Liver (tissue), 9 donors: Measurements from ENCODE around the gene CDC7. TPM values are rescaled to one million over a fixed set of nuclear protein-coding genes. Genes with fewer than 3 reads are reported as not detected.

Experiments used
- DNase-seq: peaks from one replicate; pipeline ENCODE4 v3.0.0-alpha.2; 2017; ENCODE audit warnings: low spot score
- H3K27ac ChIP-seq, 2 donors: one replicate each; pipeline ENCODE4 v1.7.0; 2013; ENCODE audit warnings: inconsistent platforms in 2 of 2, low read length in 2 of 2, control low read depth in 1 of 2, low read depth in 1 of 2, mild to moderate bottlenecking in 1 of 2
- H3K27me3 ChIP-seq, 4 donors: one replicate each; pipeline versions ENCODE4 v1.6.1 to v1.7.0; 2013; ENCODE audit warnings: low read length in 3 of 4, inconsistent platforms in 1 of 4, mild to moderate bottlenecking in 1 of 4, moderate library complexity in 1 of 4; ENCODE audit not compliant: control insufficient read depth in 4 of 4, insufficient read depth in 4 of 4
- H3K36me3 ChIP-seq, 4 donors: one replicate each; pipeline versions ENCODE4 v1.6.1 to v1.7.0; 2013; ENCODE audit warnings: low read length in 3 of 4, mild to moderate bottlenecking in 3 of 4, low read depth in 1 of 4, moderate library complexity in 1 of 4; ENCODE audit not compliant: control insufficient read depth in 4 of 4, insufficient read depth in 3 of 4
- H3K4me1 ChIP-seq, 4 donors: one replicate each; pipeline versions ENCODE4 v1.6.1 to v1.7.0; 2013; ENCODE audit warnings: low read length in 3 of 4, mild to moderate bottlenecking in 3 of 4, moderate library complexity in 1 of 4; ENCODE audit not compliant: control insufficient read depth in 4 of 4, insufficient read depth in 4 of 4
- H3K4me3 ChIP-seq, 3 donors: one replicate each; pipeline versions ENCODE4 v1.6.1 to v1.7.0; 2013; ENCODE audit warnings: low read length in 3 of 3, control low read depth in 1 of 3, low read depth in 1 of 3, mild to moderate bottlenecking in 1 of 3
- H3K9ac ChIP-seq, 2 donors: one replicate each; pipeline ENCODE4 v1.7.0; 2013; ENCODE audit warnings: low read length in 2 of 2, mild to moderate bottlenecking in 2 of 2, moderate library complexity in 2 of 2, control low read depth in 1 of 2, low read depth in 1 of 2
- H3K9me3 ChIP-seq, 4 donors: one replicate each; pipeline versions ENCODE4 v1.6.1 to v1.7.0; 2013; ENCODE audit warnings: low read length in 3 of 4; ENCODE audit not compliant: control insufficient read depth in 4 of 4
- EGR1 ChIP-seq, 2 donors: IDR thresholded peaks; 2 replicates each; pipeline ENCODE4 v1.6.1; 2016 to 2018; ENCODE audit warnings: antibody characterized with exemption in 2 of 2, low read depth in 2 of 2
- FOXA1 ChIP-seq: IDR thresholded peaks from 2 replicates; pipeline ENCODE4 v1.6.1; 2016; ENCODE audit warnings: antibody characterized with exemption
- FOXA2 ChIP-seq: IDR thresholded peaks from 2 replicates; pipeline ENCODE4 v1.6.1; 2016; ENCODE audit warnings: antibody characterized with exemption
- GABPA ChIP-seq, 2 donors: IDR thresholded peaks in 1 of 2; conservative IDR thresholded peaks in 1 of 2; 2 replicates each; pipeline ENCODE4 v1.6.1; 2016; ENCODE audit warnings: antibody characterized with exemption in 2 of 2, mild to moderate bottlenecking in 1 of 2, moderate library complexity in 1 of 2
- HNF4G ChIP-seq: IDR thresholded peaks from 2 replicates; pipeline ENCODE4 v1.6.1; 2016; ENCODE audit warnings: antibody characterized with exemption
- JUND ChIP-seq, 2 donors: IDR thresholded peaks; 2 replicates each; pipeline ENCODE4 v1.6.1; 2016; ENCODE audit warnings: antibody characterized with exemption in 2 of 2
- RAD21 ChIP-seq, 2 donors: IDR thresholded peaks; 2 replicates each; pipeline ENCODE4 v1.6.1; 2016; ENCODE audit warnings: antibody characterized with exemption in 2 of 2, mild to moderate bottlenecking in 2 of 2
- RXRA ChIP-seq, 2 donors: IDR thresholded peaks; 2 replicates each; pipeline ENCODE4 v1.6.1; 2017 to 2018; ENCODE audit warnings: antibody characterized with exemption in 2 of 2, mild to moderate bottlenecking in 1 of 2
- SP1 ChIP-seq: IDR thresholded peaks from 2 replicates; pipeline ENCODE4 v1.6.1; 2018; ENCODE audit warnings: antibody characterized with exemption, mild to moderate bottlenecking
- YY1 ChIP-seq: IDR thresholded peaks from 2 replicates; pipeline ENCODE4 v1.6.1; 2016; ENCODE audit warnings: antibody characterized with exemption, mild to moderate bottlenecking
- WGBS: extraction: QIAGEN DNeasy Blood & Tissue Kit; methylation state at CpG from one replicate; pipeline ENCODE4 v1.1.7; 2013; 5-methylcytosine and 5-hydroxymethylcytosine counted together
- polyA plus RNA-seq, 2 donors: library from polyadenylated mRNA; stranded (reverse) in 1 of 2; unstranded in 1 of 2; fragments of 200-250 nt in 1 of 2; fragments of >200 nt in 1 of 2; fragmentation: Nextera tagmentation in 1 of 2; extraction: Ambion mirVana in 1 of 2; gene quantifications; one replicate each; pipeline versions ENCODE4 v1.2.1 to v1.2.3, GENCODE V29; 2013 to 2015
- total RNA-seq, 2 donors: library from RNA; depleted of rRNA; stranded (reverse); fragments of >200 nt; gene quantifications; one replicate each; pipeline ENCODE4 v1.2.3, GENCODE V29; 2014
- TF ChIP-seq, protein P1 (sequence below): IDR thresholded peaks from 2 replicates; pipeline ENCODE4 v1.6.1; 2016; ENCODE audit warnings: antibody characterized with exemption
- TF ChIP-seq, protein P2 (sequence below): IDR thresholded peaks from 2 replicates; pipeline ENCODE4 v1.6.1; 2016; ENCODE audit warnings: antibody characterized with exemption, mild to moderate bottlenecking
- TF ChIP-seq, protein P3 (sequence below): IDR thresholded peaks from 2 replicates; pipeline ENCODE4 v1.6.1; 2016; ENCODE audit warnings: antibody characterized with exemption
- TF ChIP-seq, protein P4 (sequence below): fragments of 150-350 bp; IDR thresholded peaks from 2 replicates; pipeline ENCODE4 v1.5.1; 2017; ENCODE audit warnings: improper control_type of control experiment, low read depth, low read length; ENCODE audit not compliant: missing input control
- TF ChIP-seq, protein P5 (sequence below): IDR thresholded peaks from 2 replicates; pipeline ENCODE4 v1.6.1; 2016; ENCODE audit warnings: antibody characterized with exemption
- donor health status: healthy.
- donor health status: healthy.
- donor health status: healthy.
- donor health status: healthy.
- donor health status: healthy.

CDC7 gene
- total and polyA plus RNA-seq, 4 donors: 0.43 to 15.0 (median 0.61) TPM

DNA sequence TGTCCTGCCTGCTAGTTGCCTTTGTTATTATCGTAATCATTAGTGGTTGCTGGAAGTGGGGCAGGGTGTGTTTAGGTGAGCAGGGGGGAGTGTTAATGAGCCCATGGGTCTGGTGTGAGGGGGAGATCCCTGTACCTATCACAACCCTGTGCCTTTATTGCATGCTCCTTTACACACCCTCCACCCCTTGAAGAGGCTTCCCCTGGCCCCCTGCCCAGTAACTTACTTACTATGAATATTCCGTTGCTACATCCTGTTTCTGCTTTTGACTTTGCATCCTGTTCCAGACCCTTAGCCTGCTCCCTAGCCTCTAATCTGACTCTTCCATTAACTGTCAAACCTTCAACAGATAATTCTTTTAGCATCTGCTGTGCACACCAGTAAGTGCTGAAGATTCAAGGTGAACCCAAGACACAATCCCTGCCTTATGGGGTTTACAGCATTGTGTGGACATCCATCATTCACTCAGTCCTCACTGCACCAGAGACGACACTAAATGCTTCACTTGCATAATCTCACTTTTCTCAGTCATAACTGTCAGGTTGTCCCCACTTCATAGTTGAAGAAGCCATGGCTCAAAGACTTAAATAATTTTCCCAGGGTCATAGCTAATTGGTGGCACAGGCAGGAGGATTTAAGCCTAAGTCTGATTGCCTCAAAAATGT lies 47.9 kb downstream of the CDC7 start:
- no peak for DNase-seq
- Histone ChIP-seq H3K27ac (peak overlapping the region in 1 of 2 donors; percentile 1), H3K9ac (no peak overlapping the region), H3K4me3 (no peak overlapping the region), H3K9me3 (no peaks in the 10 kb centered on the region), H3K27me3 (peaks cover 0 to 3% (median 0%) of the 10 kb centered on the region in 4 donors), H3K4me1 (peaks cover 0 to 4% (median 0%) of the 10 kb centered on the region in 4 donors), H3K36me3 (no peaks in the 10 kb centered on the region)
- TF ChIP-seq EGR1 (IDR thresholded peaks at IDR 0.05; ENCODE audit: low read depth in 2 of 2) (no peak), GABPA (IDR thresholded peaks at IDR 0.05 in 1 of 2, conservative IDR thresholded peaks at IDR 0.05 in 1 of 2) (no peak), JUND (IDR thresholded peaks at IDR 0.05) (no peak), HNF4G (no peak), RXRA (IDR thresholded peaks at IDR 0.05) (no peak), FOXA2 (no peak), YY1 (no peak), SP1 (no peak), FOXA1 (no peak), RAD21 (IDR thresholded peaks at IDR 0.05) (no peak)
- TF ChIP-seq, protein P1, sequence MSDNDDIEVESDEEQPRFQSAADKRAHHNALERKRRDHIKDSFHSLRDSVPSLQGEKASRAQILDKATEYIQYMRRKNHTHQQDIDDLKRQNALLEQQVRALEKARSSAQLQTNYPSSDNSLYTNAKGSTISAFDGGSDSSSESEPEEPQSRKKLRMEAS: no peak
- TF ChIP-seq, protein P2, sequence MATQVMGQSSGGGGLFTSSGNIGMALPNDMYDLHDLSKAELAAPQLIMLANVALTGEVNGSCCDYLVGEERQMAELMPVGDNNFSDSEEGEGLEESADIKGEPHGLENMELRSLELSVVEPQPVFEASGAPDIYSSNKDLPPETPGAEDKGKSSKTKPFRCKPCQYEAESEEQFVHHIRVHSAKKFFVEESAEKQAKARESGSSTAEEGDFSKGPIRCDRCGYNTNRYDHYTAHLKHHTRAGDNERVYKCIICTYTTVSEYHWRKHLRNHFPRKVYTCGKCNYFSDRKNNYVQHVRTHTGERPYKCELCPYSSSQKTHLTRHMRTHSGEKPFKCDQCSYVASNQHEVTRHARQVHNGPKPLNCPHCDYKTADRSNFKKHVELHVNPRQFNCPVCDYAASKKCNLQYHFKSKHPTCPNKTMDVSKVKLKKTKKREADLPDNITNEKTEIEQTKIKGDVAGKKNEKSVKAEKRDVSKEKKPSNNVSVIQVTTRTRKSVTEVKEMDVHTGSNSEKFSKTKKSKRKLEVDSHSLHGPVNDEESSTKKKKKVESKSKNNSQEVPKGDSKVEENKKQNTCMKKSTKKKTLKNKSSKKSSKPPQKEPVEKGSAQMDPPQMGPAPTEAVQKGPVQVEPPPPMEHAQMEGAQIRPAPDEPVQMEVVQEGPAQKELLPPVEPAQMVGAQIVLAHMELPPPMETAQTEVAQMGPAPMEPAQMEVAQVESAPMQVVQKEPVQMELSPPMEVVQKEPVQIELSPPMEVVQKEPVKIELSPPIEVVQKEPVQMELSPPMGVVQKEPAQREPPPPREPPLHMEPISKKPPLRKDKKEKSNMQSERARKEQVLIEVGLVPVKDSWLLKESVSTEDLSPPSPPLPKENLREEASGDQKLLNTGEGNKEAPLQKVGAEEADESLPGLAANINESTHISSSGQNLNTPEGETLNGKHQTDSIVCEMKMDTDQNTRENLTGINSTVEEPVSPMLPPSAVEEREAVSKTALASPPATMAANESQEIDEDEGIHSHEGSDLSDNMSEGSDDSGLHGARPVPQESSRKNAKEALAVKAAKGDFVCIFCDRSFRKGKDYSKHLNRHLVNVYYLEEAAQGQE: no peak
- TF ChIP-seq, protein P3, sequence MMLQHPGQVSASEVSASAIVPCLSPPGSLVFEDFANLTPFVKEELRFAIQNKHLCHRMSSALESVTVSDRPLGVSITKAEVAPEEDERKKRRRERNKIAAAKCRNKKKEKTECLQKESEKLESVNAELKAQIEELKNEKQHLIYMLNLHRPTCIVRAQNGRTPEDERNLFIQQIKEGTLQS: no peak
- TF ChIP-seq, protein P4, sequence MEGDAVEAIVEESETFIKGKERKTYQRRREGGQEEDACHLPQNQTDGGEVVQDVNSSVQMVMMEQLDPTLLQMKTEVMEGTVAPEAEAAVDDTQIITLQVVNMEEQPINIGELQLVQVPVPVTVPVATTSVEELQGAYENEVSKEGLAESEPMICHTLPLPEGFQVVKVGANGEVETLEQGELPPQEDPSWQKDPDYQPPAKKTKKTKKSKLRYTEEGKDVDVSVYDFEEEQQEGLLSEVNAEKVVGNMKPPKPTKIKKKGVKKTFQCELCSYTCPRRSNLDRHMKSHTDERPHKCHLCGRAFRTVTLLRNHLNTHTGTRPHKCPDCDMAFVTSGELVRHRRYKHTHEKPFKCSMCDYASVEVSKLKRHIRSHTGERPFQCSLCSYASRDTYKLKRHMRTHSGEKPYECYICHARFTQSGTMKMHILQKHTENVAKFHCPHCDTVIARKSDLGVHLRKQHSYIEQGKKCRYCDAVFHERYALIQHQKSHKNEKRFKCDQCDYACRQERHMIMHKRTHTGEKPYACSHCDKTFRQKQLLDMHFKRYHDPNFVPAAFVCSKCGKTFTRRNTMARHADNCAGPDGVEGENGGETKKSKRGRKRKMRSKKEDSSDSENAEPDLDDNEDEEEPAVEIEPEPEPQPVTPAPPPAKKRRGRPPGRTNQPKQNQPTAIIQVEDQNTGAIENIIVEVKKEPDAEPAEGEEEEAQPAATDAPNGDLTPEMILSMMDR: no peak
- TF ChIP-seq, protein P5, sequence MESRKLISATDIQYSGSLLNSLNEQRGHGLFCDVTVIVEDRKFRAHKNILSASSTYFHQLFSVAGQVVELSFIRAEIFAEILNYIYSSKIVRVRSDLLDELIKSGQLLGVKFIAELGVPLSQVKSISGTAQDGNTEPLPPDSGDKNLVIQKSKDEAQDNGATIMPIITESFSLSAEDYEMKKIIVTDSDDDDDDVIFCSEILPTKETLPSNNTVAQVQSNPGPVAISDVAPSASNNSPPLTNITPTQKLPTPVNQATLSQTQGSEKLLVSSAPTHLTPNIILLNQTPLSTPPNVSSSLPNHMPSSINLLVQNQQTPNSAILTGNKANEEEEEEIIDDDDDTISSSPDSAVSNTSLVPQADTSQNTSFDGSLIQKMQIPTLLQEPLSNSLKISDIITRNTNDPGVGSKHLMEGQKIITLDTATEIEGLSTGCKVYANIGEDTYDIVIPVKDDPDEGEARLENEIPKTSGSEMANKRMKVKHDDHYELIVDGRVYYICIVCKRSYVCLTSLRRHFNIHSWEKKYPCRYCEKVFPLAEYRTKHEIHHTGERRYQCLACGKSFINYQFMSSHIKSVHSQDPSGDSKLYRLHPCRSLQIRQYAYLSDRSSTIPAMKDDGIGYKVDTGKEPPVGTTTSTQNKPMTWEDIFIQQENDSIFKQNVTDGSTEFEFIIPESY: no peak
- WGBS: 55% methylated on average over 3 of the region's 3 CpGs
